Thyroid gland (tissue), 4 donors: Measurements from ENCODE around the gene TPMT. TPM values are rescaled to one million over a fixed set of nuclear protein-coding genes. Genes with fewer than 3 reads are reported as not detected.

Experiments used
- DNase-seq, 2 donors: peaks; one replicate each; pipeline ENCODE4 v3.0.0-alpha.2; 2019
- H3K27ac ChIP-seq, 3 donors: fragments of 200-600 bp; sonication (generic); 1 replicate in 2 of 3; 2 replicates in 1 of 3; pipeline ENCODE4 v1.5.1; 2016 to 2019; ENCODE audit warnings: mild to moderate bottlenecking in 1 of 3, moderate library complexity in 1 of 3
- H3K27me3 ChIP-seq: fragments of 200-600 bp; sonication (generic); one replicate; pipeline ENCODE4 v1.5.1; 2019
- H3K36me3 ChIP-seq, 2 donors: fragments of 200-600 bp; sonication (generic); one replicate each; pipeline ENCODE4 v1.5.1; 2016 to 2019
- H3K4me1 ChIP-seq, 2 donors: fragments of 200-600 bp; sonication (generic); one replicate each; pipeline ENCODE4 v1.5.1; 2017 to 2019
- H3K4me3 ChIP-seq, 3 donors: fragments of 200-600 bp; sonication (generic); replicated peaks in 1 of 3; 1 replicate in 2 of 3; 2 replicates in 1 of 3; pipeline ENCODE4 v1.5.1; 2016; ENCODE audit warnings: mild to moderate bottlenecking in 1 of 3
- H3K9me3 ChIP-seq: fragments of 200-600 bp; sonication (generic); one replicate; pipeline ENCODE4 v1.5.1; 2017
- CTCF ChIP-seq, 6 experiments: fragments of 200-600 bp in 3 of 6; fragments of 450-650 bp in 3 of 6; sonication (generic) in 3 of 6; IDR thresholded peaks; one replicate each; pipeline ENCODE4 v1.5.1; 2016 to 2019; ENCODE audit warnings: antibody characterized with exemption in 6 of 6, mild to moderate bottlenecking in 2 of 6, inconsistent platforms in 1 of 6, moderate library complexity in 1 of 6
- POLR2A ChIP-seq, 2 donors: fragments of 450-650 bp; IDR thresholded peaks; one replicate each; pipeline ENCODE4 v1.6.1; 2017; ENCODE audit warnings: antibody characterized with exemption in 2 of 2, mild to moderate bottlenecking in 2 of 2, moderate library complexity in 1 of 2
- WGBS, 2 donors: methylation state at CpG; one replicate each; pipeline ENCODE4 v1.1.5; 2017; 5-methylcytosine and 5-hydroxymethylcytosine counted together
- intact Hi-C: fragments of 100-400 bp; cut with DNase I; formaldehyde crosslinking; loops from one replicate; pipeline ENCODE4 v1.15.1; 2023
- total RNA-seq, 4 donors: library from RNA; depleted of rRNA; stranded (reverse); fragments of >200 nt; gene quantifications; one replicate each; pipeline ENCODE4 v1.2.3, GENCODE V29; 2016

TPMT gene
- total RNA-seq, 4 donors from 2014 or later, result 76.7 to 142 (median 113) TPM

GRCh38 chr6:18168264-18168663, 13.4 kb upstream of the TPMT start:
- 99% methylated on average over 3 of the region's 3 CpGs for WGBS, 2 donors
- H3K4me3 ChIP-seq, result no peak overlapping the region
- H3K36me3 ChIP-seq, result peaks cover 23 to 47% of the 10 kb centered on the region in 2 donors
- DNase-seq, result no peak
- H3K27ac ChIP-seq, result no peak overlapping the region
- H3K4me1 ChIP-seq, result no peaks in the 10 kb centered on the region
- TF ChIP-seq POLR2A (IDR thresholded peaks at IDR 0.05), result no peak
- no peak for TF ChIP-seq CTCF (IDR thresholded peaks at IDR 0.05)
- intact Hi-C loops, result no loop called here
- no peaks in the 10 kb centered on the region for H3K27me3 ChIP-seq
- H3K9me3 ChIP-seq, result no peaks in the 10 kb centered on the region

- DNase-seq, result no peak
- intact Hi-C loops, result no loop called here
- H3K27ac ChIP-seq, result no peak overlapping the region
- H3K4me1 ChIP-seq, result no peaks in the 10 kb centered on the region
- H3K27me3 ChIP-seq, result no peaks in the 10 kb centered on the region
- TF ChIP-seq CTCF (IDR thresholded peaks at IDR 0.05) (no peak), POLR2A (IDR thresholded peaks at IDR 0.05) (no peak)
- no peak overlapping the region for H3K4me3 ChIP-seq
- peaks cover 32 to 40% of the 10 kb centered on the region in 2 donors for H3K36me3 ChIP-seq
- WGBS, 2 donors, result 92 to 98% methylated on average over 2 of the region's 2 CpGs
- H3K9me3 ChIP-seq, result no peaks in the 10 kb centered on the region
Measured at GRCh38 chr6:18166312-18167036, 11.6 kb upstream of the TPMT start.

GRCh38 chr6:18165751-18166150, 10.9 kb upstream of the TPMT start:
- no peak for DNase-seq
- Histone ChIP-seq H3K27ac (no peak overlapping the region), H3K4me1 (no peaks in the 10 kb centered on the region), H3K36me3 (peaks cover 36 to 38% of the 10 kb centered on the region in 2 donors), H3K4me3 (no peak overlapping the region), H3K9me3 (no peaks in the 10 kb centered on the region), H3K27me3 (no peaks in the 10 kb centered on the region)
- intact Hi-C loops, result no loop called here
- TF ChIP-seq CTCF (IDR thresholded peaks at IDR 0.05) (no peak), POLR2A (IDR thresholded peaks at IDR 0.05) (no peak)
- 94 to 97% methylated on average over 4 of the region's 4 CpGs for WGBS, 2 donors

GRCh38 chr6:18162401-18162800, 7.5 kb upstream of the TPMT start:
- no peaks in the 10 kb centered on the region for H3K27me3 ChIP-seq
- TF ChIP-seq POLR2A (IDR thresholded peaks at IDR 0.05) (no peak), CTCF (IDR thresholded peaks at IDR 0.05) (no peak)
- no peak overlapping the region for H3K4me3 ChIP-seq
- peaks cover 25 to 36% of the 10 kb centered on the region in 2 donors for H3K36me3 ChIP-seq
- DNase-seq, result no peak
- no peaks in the 10 kb centered on the region for H3K9me3 ChIP-seq
- no peak overlapping the region for H3K27ac ChIP-seq
- 95% methylated on average over 2 of the region's 2 CpGs for WGBS, 2 donors
- intact Hi-C loops, result no loop called here
- H3K4me1 ChIP-seq, result no peaks in the 10 kb centered on the region

GRCh38 chr6:18161431-18161830, 6.6 kb upstream of the TPMT start:
- Histone ChIP-seq H3K4me1 (peaks cover 2 to 3% of the 10 kb centered on the region in 2 donors), H3K4me3 (no peak overlapping the region), H3K36me3 (peaks cover 24 to 28% of the 10 kb centered on the region in 2 donors), H3K9me3 (no peaks in the 10 kb centered on the region), H3K27ac (no peak overlapping the region), H3K27me3 (no peaks in the 10 kb centered on the region)
- WGBS, 2 donors, result 86 to 87% methylated on average over 2 of the region's 2 CpGs
- intact Hi-C loops, result no loop called here
- TF ChIP-seq CTCF (IDR thresholded peaks at IDR 0.05) (no peak), POLR2A (IDR thresholded peaks at IDR 0.05) (no peak)
- no peak for DNase-seq
